Endodermal cell (in vitro differentiated cells): Measurements from ENCODE around the gene MARCHF3. TPM values are rescaled to one million over a fixed set of nuclear protein-coding genes. Genes with fewer than 3 reads are reported as not detected.

Source experiments
- DNase-seq: peaks from one replicate; pipeline ENCODE4 v3.0.0-alpha.2; 2017
- H3K27ac ChIP-seq: 2 replicates; pipeline ENCODE4 v1.5.1; 2013; ENCODE audit warnings: mild to moderate bottlenecking, low read depth, low read length, moderate library complexity
- H3K27me3 ChIP-seq: 2 replicates; pipeline ENCODE4 v1.6.1; 2013; ENCODE audit warnings: mild to moderate bottlenecking, low read length, moderate library complexity; ENCODE audit not compliant: insufficient read depth, control insufficient read depth, poor library complexity, severe bottlenecking
- H3K36me3 ChIP-seq: 2 replicates; pipeline ENCODE4 v1.7.0; 2013; ENCODE audit warnings: mild to moderate bottlenecking, low read length, moderate library complexity; ENCODE audit not compliant: control insufficient read depth, insufficient read depth
- H3K4me1 ChIP-seq: one replicate; pipeline ENCODE4 v1.7.0; 2013; ENCODE audit warnings: low read length; ENCODE audit not compliant: control insufficient read depth, insufficient read depth
- H3K4me3 ChIP-seq: 2 replicates; pipeline ENCODE4 v1.5.1; 2013; ENCODE audit warnings: mild to moderate bottlenecking, low read length, moderate library complexity
- H3K9ac ChIP-seq: 2 replicates; pipeline ENCODE4 v1.6.1; 2013; ENCODE audit warnings: mild to moderate bottlenecking, low read length, moderate library complexity; ENCODE audit not compliant: poor library complexity, severe bottlenecking; ENCODE audit errors: extremely low read depth
- H3K9me3 ChIP-seq: 2 replicates; pipeline ENCODE4 v1.6.1; 2013; ENCODE audit warnings: mild to moderate bottlenecking, low read length, moderate library complexity; ENCODE audit not compliant: control insufficient read depth
- H3K27ac Mint-ChIP-seq: 2 replicates; pipeline ENCODE4 v1.8.0; 2020; ENCODE audit warnings: mixed read lengths
- H3K27me3 Mint-ChIP-seq: 2 replicates; pipeline ENCODE4 v1.8.0; 2021; ENCODE audit warnings: mild to moderate bottlenecking, mixed read lengths; ENCODE audit not compliant: insufficient read depth
- H3K36me3 Mint-ChIP-seq: 2 replicates; pipeline ENCODE4 v1.8.0; 2020; ENCODE audit warnings: low read depth, mixed read lengths
- H3K4me1 Mint-ChIP-seq: 2 replicates; pipeline ENCODE4 v1.8.0; 2020; ENCODE audit warnings: mixed read lengths
- H3K4me3 Mint-ChIP-seq: 2 replicates; pipeline ENCODE4 v1.8.0; 2020; ENCODE audit warnings: mild to moderate bottlenecking, moderate library complexity, mixed read lengths
- H3K9me3 Mint-ChIP-seq: 2 replicates; pipeline ENCODE4 v1.8.0; 2020; ENCODE audit warnings: mild to moderate bottlenecking, mixed read lengths
- WGBS, 2 experiments: methylation state at CpG; one replicate each; pipeline versions ENCODE4 v1.1.5 to v1.1.7; 2013; ENCODE audit warnings: missing lambda C conversion rate in 2 of 2, mixed read lengths in 1 of 2; ENCODE audit not compliant: insufficient coverage in 1 of 2, insufficient read length in 1 of 2; 5-methylcytosine and 5-hydroxymethylcytosine counted together
- total RNA-seq, 2 donors: library from RNA; stranded (reverse); fragmentation: NEBNext Ultra II Directional in 1 of 2; extraction: Animal tissue kit (Norgen Biotek cat#: 25700) in 1 of 2; gene quantifications; 2 replicates in 1 of 2; 3 replicates in 1 of 2; pipeline ENCODE4 v1.2.1, GENCODE V29; 2021
- TF ChIP-seq, protein P1 (sequence below): fragments of 200-600 bp; sonication (generic); conservative IDR thresholded peaks from 2 replicates; pipeline ENCODE4 v1.5.0; 2021; ENCODE audit warnings: antibody characterized with exemption, mild to moderate bottlenecking

Gene MARCHF3
- total RNA-seq, 2 donors from 2014 or later = 4.4 to 11.3 TPM

DNA sequence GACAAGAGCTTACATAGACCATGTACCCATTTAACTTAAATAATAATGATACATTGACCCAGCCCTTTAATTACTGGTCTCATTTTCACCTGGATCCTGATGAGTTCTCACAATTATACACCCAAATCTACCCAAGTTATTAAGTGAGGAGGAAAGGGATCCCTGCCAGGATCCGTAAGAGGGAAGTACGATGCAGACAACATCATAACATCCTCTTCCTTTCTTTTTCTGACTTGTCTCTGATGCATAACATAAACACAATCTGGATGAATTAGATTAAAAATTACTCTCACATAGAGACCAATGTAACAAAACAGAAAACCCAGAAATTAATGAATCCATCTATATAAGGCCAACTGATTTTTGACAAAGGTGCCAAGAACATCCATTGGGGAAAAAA, 17.0 kb downstream of the MARCHF3 start:
- TF ChIP-seq, protein P1, sequence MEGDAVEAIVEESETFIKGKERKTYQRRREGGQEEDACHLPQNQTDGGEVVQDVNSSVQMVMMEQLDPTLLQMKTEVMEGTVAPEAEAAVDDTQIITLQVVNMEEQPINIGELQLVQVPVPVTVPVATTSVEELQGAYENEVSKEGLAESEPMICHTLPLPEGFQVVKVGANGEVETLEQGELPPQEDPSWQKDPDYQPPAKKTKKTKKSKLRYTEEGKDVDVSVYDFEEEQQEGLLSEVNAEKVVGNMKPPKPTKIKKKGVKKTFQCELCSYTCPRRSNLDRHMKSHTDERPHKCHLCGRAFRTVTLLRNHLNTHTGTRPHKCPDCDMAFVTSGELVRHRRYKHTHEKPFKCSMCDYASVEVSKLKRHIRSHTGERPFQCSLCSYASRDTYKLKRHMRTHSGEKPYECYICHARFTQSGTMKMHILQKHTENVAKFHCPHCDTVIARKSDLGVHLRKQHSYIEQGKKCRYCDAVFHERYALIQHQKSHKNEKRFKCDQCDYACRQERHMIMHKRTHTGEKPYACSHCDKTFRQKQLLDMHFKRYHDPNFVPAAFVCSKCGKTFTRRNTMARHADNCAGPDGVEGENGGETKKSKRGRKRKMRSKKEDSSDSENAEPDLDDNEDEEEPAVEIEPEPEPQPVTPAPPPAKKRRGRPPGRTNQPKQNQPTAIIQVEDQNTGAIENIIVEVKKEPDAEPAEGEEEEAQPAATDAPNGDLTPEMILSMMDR = no peak
- Mint-ChIP-seq H3K9me3 (peaks cover 4% of the 10 kb centered on the region), H3K36me3 (no peaks in the 10 kb centered on the region), H3K27me3 (no peaks in the 10 kb centered on the region), H3K4me3 (no peak overlapping the region), H3K4me1 (peaks cover 10% of the 10 kb centered on the region), H3K27ac (no peak overlapping the region)
- no peaks in the 10 kb centered on the region for H3K9me3 ChIP-seq
- H3K9ac ChIP-seq = no peak overlapping the region
- 96% methylated on average over 2 of the region's 2 CpGs; no CpG with 5 or more reads in 1 of the 2 experiments for whole genome bisulfite sequencing, 2 experiments
- no peak overlapping the region for H3K27ac ChIP-seq
- H3K36me3 ChIP-seq = no peaks in the 10 kb centered on the region
- H3K4me3 ChIP-seq = no peak overlapping the region
- DNase-seq = no peak
- H3K4me1 ChIP-seq = no peaks in the 10 kb centered on the region
- H3K27me3 ChIP-seq = no peaks in the 10 kb centered on the region

DNA sequence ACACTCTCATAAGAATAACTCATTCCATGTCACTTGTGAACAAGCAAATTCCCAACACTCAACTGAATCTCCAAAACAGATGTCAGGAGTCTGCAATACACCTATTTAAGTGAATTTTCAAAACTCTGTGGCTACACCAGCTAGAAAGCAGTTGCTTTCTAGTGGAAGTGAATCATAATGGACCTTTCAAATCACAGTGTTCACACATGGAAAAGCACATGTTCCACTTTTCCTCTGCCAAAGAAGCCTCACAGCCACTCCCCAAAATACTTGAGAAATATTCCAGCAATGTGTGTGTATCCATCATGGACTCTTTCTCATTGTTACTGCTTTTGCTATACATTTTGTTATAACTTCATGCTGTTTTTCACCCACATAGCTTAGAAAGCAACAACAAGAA, 17.4 kb downstream of the MARCHF3 start:
- H3K4me3 ChIP-seq = no peak overlapping the region
- Mint-ChIP-seq H3K4me3 (no peak overlapping the region), H3K9me3 (peaks cover 4% of the 10 kb centered on the region), H3K36me3 (no peaks in the 10 kb centered on the region), H3K4me1 (peaks cover 10% of the 10 kb centered on the region), H3K27me3 (no peaks in the 10 kb centered on the region), H3K27ac (no peak overlapping the region)
- H3K9me3 ChIP-seq = no peaks in the 10 kb centered on the region
- DNase-seq = no peak
- H3K27me3 ChIP-seq = no peaks in the 10 kb centered on the region
- no peak overlapping the region for H3K9ac ChIP-seq
- TF ChIP-seq, protein P1 = no peak
- H3K4me1 ChIP-seq = no peaks in the 10 kb centered on the region
- H3K27ac ChIP-seq = no peak overlapping the region
- no peaks in the 10 kb centered on the region for H3K36me3 ChIP-seq

DNA sequence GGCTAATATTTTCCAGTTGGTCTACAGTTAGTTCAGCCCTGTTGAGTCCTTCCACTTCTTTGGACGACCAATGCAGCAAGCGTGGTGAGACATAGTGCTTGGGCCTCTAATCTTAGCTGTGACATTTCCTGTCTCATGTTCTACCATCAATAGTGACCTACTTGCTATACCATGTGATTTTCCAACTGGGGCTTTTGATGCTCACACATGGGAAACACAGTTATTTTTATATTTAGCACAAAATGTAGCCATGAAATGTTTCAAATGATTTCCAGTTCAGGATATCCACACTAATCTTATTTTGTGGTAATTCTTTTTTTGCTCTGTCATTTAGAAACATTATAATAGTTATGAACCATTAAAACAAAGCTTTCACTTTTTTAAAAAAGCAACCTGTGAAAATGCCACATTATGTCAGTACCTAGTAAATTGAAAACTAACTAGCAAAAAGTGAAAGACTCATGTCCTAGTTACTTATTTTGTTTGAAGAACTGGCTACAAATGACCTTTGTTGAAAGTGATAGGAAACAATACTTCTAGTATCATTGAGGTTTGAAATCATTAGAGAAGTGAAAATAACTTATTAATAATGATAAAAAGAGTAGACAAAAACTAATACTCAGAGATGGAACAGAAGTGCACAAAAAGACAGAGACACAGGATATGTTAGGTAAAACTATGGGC, 18.3 kb downstream of the MARCHF3 start:
- Mint-ChIP-seq H3K4me1 (peaks cover 10% of the 10 kb centered on the region), H3K4me3 (no peak overlapping the region), H3K9me3 (peaks cover 4% of the 10 kb centered on the region), H3K27me3 (no peaks in the 10 kb centered on the region), H3K27ac (no peak overlapping the region), H3K36me3 (no peaks in the 10 kb centered on the region)
- H3K27me3 ChIP-seq = no peaks in the 10 kb centered on the region
- TF ChIP-seq, protein P1 = no peak
- H3K4me3 ChIP-seq = no peak overlapping the region
- WGBS, 2 experiments = 93% methylated on average over 2 of the region's 2 CpGs
- H3K9me3 ChIP-seq = no peaks in the 10 kb centered on the region
- H3K27ac ChIP-seq = no peak overlapping the region
- no peak for DNase-seq
- no peaks in the 10 kb centered on the region for H3K36me3 ChIP-seq
- no peaks in the 10 kb centered on the region for H3K4me1 ChIP-seq
- no peak overlapping the region for H3K9ac ChIP-seq
